Measurements from ENCODE around the gene PRDX5.

DNA sequence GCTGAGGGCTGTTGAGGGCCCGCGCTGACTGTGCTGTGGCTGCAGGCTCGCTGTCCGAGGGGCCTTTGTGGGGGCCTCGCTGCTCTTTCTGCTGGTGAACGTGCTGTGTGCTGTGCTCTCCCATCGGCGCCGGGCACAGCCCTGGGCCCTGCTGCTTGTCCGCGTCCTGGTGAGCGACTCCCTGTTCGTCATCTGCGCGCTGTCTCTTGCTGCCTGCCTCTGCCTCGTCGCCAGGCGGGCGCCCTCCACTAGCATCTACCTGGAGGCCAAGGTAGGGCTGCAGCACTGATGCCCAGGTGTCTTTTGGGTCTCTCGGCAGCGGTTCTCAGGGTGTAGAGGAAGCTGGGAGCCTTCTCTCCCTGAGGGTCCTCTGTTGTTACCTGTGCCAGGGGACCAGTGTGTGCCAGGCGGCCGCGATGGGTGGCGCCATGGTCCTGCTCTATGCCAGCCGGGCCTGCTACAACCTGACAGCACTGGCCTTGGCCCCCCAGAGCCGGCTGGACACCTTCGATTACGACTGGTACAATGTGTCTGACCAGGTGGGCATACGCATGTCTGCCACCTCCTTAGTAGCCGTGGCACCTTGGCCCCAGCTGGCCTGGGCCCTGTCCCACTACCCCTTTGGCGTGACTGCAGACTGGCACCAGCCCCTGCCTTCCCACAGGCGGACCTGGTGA, 30.1 kb upstream of the PRDX5 start:
- TF ChIP-seq, protein P1, sequence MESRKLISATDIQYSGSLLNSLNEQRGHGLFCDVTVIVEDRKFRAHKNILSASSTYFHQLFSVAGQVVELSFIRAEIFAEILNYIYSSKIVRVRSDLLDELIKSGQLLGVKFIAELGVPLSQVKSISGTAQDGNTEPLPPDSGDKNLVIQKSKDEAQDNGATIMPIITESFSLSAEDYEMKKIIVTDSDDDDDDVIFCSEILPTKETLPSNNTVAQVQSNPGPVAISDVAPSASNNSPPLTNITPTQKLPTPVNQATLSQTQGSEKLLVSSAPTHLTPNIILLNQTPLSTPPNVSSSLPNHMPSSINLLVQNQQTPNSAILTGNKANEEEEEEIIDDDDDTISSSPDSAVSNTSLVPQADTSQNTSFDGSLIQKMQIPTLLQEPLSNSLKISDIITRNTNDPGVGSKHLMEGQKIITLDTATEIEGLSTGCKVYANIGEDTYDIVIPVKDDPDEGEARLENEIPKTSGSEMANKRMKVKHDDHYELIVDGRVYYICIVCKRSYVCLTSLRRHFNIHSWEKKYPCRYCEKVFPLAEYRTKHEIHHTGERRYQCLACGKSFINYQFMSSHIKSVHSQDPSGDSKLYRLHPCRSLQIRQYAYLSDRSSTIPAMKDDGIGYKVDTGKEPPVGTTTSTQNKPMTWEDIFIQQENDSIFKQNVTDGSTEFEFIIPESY (IDR thresholded peaks at IDR 0.05) = no peak
- TF ChIP-seq, protein P2, sequence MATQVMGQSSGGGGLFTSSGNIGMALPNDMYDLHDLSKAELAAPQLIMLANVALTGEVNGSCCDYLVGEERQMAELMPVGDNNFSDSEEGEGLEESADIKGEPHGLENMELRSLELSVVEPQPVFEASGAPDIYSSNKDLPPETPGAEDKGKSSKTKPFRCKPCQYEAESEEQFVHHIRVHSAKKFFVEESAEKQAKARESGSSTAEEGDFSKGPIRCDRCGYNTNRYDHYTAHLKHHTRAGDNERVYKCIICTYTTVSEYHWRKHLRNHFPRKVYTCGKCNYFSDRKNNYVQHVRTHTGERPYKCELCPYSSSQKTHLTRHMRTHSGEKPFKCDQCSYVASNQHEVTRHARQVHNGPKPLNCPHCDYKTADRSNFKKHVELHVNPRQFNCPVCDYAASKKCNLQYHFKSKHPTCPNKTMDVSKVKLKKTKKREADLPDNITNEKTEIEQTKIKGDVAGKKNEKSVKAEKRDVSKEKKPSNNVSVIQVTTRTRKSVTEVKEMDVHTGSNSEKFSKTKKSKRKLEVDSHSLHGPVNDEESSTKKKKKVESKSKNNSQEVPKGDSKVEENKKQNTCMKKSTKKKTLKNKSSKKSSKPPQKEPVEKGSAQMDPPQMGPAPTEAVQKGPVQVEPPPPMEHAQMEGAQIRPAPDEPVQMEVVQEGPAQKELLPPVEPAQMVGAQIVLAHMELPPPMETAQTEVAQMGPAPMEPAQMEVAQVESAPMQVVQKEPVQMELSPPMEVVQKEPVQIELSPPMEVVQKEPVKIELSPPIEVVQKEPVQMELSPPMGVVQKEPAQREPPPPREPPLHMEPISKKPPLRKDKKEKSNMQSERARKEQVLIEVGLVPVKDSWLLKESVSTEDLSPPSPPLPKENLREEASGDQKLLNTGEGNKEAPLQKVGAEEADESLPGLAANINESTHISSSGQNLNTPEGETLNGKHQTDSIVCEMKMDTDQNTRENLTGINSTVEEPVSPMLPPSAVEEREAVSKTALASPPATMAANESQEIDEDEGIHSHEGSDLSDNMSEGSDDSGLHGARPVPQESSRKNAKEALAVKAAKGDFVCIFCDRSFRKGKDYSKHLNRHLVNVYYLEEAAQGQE (IDR thresholded peaks at IDR 0.05) = no peak
- TF ChIP-seq, protein P3, sequence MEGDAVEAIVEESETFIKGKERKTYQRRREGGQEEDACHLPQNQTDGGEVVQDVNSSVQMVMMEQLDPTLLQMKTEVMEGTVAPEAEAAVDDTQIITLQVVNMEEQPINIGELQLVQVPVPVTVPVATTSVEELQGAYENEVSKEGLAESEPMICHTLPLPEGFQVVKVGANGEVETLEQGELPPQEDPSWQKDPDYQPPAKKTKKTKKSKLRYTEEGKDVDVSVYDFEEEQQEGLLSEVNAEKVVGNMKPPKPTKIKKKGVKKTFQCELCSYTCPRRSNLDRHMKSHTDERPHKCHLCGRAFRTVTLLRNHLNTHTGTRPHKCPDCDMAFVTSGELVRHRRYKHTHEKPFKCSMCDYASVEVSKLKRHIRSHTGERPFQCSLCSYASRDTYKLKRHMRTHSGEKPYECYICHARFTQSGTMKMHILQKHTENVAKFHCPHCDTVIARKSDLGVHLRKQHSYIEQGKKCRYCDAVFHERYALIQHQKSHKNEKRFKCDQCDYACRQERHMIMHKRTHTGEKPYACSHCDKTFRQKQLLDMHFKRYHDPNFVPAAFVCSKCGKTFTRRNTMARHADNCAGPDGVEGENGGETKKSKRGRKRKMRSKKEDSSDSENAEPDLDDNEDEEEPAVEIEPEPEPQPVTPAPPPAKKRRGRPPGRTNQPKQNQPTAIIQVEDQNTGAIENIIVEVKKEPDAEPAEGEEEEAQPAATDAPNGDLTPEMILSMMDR (IDR thresholded peaks at IDR 0.05; ENCODE audit: low read depth, low read length, missing input control) = no peak
- TF ChIP-seq JUND (IDR thresholded peaks at IDR 0.05) (no peak), FOXA1 (IDR thresholded peaks at IDR 0.05) (no peak), YY1 (IDR thresholded peaks at IDR 0.05) (no peak)
